Brain microvascular endothelial cell (primary cell): ENCODE results near the gene COPS3.
"Not testable (repeated sequence)": the region's sequence is repeated elsewhere in the genome, so short reads cannot be mapped to it uniquely, and the experiment has no call there.

ENCODE experiments used
- DNase-seq: peaks from one replicate; pipeline ENCODE4 v3.0.0-alpha.2; 2020
- H3K27ac ChIP-seq: fragments of 250-450 bp; sonication (Bioruptor Pico); 2 replicates; pipeline ENCODE4 v1.5.1; 2020; ENCODE audit warnings: mild to moderate bottlenecking, moderate library complexity
- H3K27me3 ChIP-seq: fragments of 250-450 bp; sonication (Bioruptor Pico); replicated peaks from 2 replicates; pipeline ENCODE4 v1.5.1; 2020; ENCODE audit warnings: mild to moderate bottlenecking
- H3K36me3 ChIP-seq: fragments of 250-450 bp; sonication (Bioruptor Pico); replicated peaks from 2 replicates; pipeline ENCODE4 v1.5.1; 2020; ENCODE audit warnings: mild to moderate bottlenecking
- H3K4me3 ChIP-seq: 2 replicates; pipeline ENCODE4 v1.5.1; 2011; ENCODE audit warnings: low read depth, mild to moderate bottlenecking, control low read depth, low read length, moderate library complexity
- CTCF ChIP-seq: IDR thresholded peaks from 2 replicates; pipeline ENCODE4 v1.5.1; 2011; ENCODE audit warnings: low read depth, mild to moderate bottlenecking, moderate library complexity, low read length, control low read depth, inconsistent platforms; ENCODE audit errors: missing control alignments
- in situ Hi-C: cut with HindIII; loops from 2 replicates; pipeline ENCODE4 v1.10.0; 2017; ENCODE audit warnings: low sequenced_read_pairs, low pct_ligation_motif_present

COPS3 gene

GRCh38 chr17:17258011-17258410 is 23.0 kb downstream of the COPS3 start:
- TF ChIP-seq CTCF, result no peak
- DNase-seq, result no peak
- in situ Hi-C loops, result no loop called here

GRCh38 chr17:17256316-17256715 is 24.7 kb downstream of the COPS3 start:
- Histone ChIP-seq H3K36me3 (peaks cover 49% of the 10 kb centered on the region), H3K27ac (no peak overlapping the region), H3K27me3 (no peaks in the 10 kb centered on the region), H3K4me3 (no peak overlapping the region)
- in situ Hi-C loops, result no loop called here
- no peak for DNase-seq
- no peak for TF ChIP-seq CTCF

More at GRCh38 chr17:17258011-17258410, 23.0 kb downstream of the COPS3 start:
- Histone ChIP-seq H3K27ac (no peak overlapping the region), H3K4me3 (no peak overlapping the region), H3K27me3 (no peaks in the 10 kb centered on the region), H3K36me3 (peaks cover 53% of the 10 kb centered on the region)

- H3K27me3 ChIP-seq, DNase-seq, in situ Hi-C loops, H3K27ac ChIP-seq, H3K4me3 ChIP-seq: not testable (repeated sequence)
- H3K36me3 ChIP-seq, result peaks cover 46% of the 10 kb centered on the region
These were observed 25.4 kb downstream of the COPS3 start for GRCh38 chr17:17255689-17256088.

GRCh38 chr17:17254036-17254435 is 27.0 kb downstream of the COPS3 start:
- DNase-seq, result no peak
- no peak for TF ChIP-seq CTCF
- H3K27ac ChIP-seq, result no peak overlapping the region
- in situ Hi-C loops, result no loop called here
- peaks cover 42% of the 10 kb centered on the region for H3K36me3 ChIP-seq
- no peaks in the 10 kb centered on the region for H3K27me3 ChIP-seq
- H3K4me3 ChIP-seq, result no peak overlapping the region

GRCh38 chr17:17253406-17253805 is 27.6 kb downstream of the COPS3 start:
- Histone ChIP-seq H3K4me3 (no peak overlapping the region), H3K27me3 (no peaks in the 10 kb centered on the region), H3K27ac (no peak overlapping the region), H3K36me3 (peaks cover 44% of the 10 kb centered on the region)
- no peak for DNase-seq
- in situ Hi-C loops, result no loop called here
- no peak for TF ChIP-seq CTCF

- Histone ChIP-seq H3K4me3 (no peak overlapping the region), H3K27me3 (no peaks in the 10 kb centered on the region), H3K27ac (no peak overlapping the region), H3K36me3 (peaks cover 51% of the 10 kb centered on the region)
- in situ Hi-C loops, result no loop called here
- no peak for TF ChIP-seq CTCF
- no peak for DNase-seq
These were observed 28.8 kb downstream of the COPS3 start for GRCh38 chr17:17252149-17252661.
